GM10266 (cell line): ENCODE measurements around the gene PSEN2.

Experiments used
- DNase-seq: peaks from one replicate; pipeline ENCODE4 v3.0.0; 2012; ENCODE audit errors: extremely low spot score
- TF ChIP-seq, protein P1 (sequence below): IDR thresholded peaks from 2 replicates; pipeline ENCODE4 v1.5.1; 2012; ENCODE audit warnings: mild to moderate bottlenecking, low read depth; ENCODE audit not compliant: control insufficient read depth, insufficient read depth; ENCODE audit errors: missing control alignments

The PSEN2 gene

DNA sequence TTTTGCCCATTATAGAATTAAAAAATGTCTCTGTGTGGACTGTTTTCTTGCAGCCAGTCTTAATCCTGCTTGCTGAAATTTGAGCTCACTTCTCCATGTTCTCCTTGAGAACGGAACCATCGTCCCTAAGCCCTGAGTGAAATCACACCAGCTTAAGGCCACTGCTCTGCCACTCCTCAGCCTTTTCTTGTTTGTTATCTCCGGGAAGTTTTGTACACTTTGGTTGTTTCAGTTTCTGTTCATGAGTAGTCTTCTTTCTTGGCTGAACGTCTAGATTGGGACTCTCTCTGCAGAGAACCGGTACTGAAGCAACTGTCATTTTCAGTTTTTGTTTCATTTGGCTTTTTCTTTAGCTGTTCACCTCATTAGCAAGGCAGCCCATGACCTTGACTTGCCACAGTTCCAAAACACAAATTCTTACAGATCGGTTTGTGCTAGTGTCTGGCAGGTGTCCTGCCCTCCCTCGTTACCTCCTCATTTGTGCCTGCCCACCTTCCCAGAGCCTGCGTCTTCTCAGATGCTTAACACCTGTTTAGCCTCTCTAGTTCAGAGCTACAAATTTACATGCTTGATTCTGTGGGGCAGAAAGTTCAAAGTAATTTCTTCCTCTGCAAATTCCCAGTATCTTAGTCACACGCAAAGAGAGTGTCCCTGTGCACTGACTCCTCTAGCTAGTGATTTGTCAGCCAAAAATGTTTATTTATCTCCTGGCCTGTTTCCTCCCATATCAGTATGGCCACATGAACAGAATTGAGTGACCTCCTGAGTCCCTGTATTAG, 12.4 kb downstream of the PSEN2 start:
- TF ChIP-seq, protein P1, sequence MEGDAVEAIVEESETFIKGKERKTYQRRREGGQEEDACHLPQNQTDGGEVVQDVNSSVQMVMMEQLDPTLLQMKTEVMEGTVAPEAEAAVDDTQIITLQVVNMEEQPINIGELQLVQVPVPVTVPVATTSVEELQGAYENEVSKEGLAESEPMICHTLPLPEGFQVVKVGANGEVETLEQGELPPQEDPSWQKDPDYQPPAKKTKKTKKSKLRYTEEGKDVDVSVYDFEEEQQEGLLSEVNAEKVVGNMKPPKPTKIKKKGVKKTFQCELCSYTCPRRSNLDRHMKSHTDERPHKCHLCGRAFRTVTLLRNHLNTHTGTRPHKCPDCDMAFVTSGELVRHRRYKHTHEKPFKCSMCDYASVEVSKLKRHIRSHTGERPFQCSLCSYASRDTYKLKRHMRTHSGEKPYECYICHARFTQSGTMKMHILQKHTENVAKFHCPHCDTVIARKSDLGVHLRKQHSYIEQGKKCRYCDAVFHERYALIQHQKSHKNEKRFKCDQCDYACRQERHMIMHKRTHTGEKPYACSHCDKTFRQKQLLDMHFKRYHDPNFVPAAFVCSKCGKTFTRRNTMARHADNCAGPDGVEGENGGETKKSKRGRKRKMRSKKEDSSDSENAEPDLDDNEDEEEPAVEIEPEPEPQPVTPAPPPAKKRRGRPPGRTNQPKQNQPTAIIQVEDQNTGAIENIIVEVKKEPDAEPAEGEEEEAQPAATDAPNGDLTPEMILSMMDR = no peak
- DNase-seq = peak; percentile 82

- TF ChIP-seq, protein P1 = no peak
- DNase-seq = no peak
Observed at GRCh38 chr1:226883630-226884029, 13.2 kb downstream of the PSEN2 start.

DNA sequence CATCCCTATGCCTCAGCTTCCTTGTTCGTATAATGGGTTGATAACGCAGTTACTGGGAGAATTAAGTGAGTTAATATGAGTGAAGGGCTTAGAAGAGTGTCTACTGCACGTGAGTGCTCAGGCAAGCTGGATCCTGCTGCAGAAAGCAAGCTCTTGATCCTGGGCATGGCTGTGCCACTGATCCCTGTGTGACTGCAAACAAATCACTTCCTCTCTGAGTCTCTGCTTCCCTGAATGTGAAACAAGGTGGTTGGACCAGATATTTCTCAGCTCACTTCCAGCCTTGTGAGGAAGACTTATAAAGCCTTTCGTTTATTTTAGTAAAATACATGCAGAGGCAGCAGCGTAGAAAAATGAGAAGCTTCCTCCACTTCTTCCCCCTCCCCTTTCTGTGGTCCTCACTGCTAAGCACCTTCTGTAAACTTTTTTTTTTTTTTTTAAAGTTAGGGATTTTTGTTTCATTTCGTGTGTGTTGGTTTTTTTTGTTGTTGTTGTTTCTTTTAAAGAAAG, 13.8 kb downstream of the PSEN2 start:
- TF ChIP-seq, protein P1 = no peak
- DNase-seq = no peak

- TF ChIP-seq, protein P1 = no peak
- no peak for DNase-seq
Observed at GRCh38 chr1:226884966-226885820, 14.8 kb downstream of the PSEN2 start.

GRCh38 chr1:226886122-226886901, 15.9 kb downstream of the PSEN2 start:
- TF ChIP-seq, protein P1 = no peak
- no peak for DNase-seq

- TF ChIP-seq, protein P1 = no peak
- DNase-seq = no peak
Observed at GRCh38 chr1:226887006-226887405, 16.6 kb downstream of the PSEN2 start.
